Neural progenitor cell (in vitro differentiated cells): ENCODE results near the gene IRF1. TPM values are rescaled to one million over a fixed set of nuclear protein-coding genes. Genes with fewer than 3 reads are reported as not detected.

Experiments used
- DNase-seq: peaks from one replicate; pipeline ENCODE4 v3.0.0-alpha.2; 2016; ENCODE audit warnings: low spot score
- H2AFZ ChIP-seq: fragments of 200-600 bp; sonication (generic); replicated peaks from 2 replicates; pipeline ENCODE4 v1.6.1; 2016; ENCODE audit warnings: antibody characterized with exemption
- H3F3A ChIP-seq: fragments of 200-600 bp; sonication (generic); 2 replicates; pipeline ENCODE4 v1.6.1; 2016; ENCODE audit warnings: antibody characterized with exemption, low read depth
- H3K27ac ChIP-seq: fragments of 200-600 bp; sonication (generic); 2 replicates; pipeline ENCODE4 v1.5.1; 2016; ENCODE audit warnings: mild to moderate bottlenecking
- H3K27me3 ChIP-seq: fragments of 200-600 bp; sonication (generic); 2 replicates; pipeline ENCODE4 v1.6.1; 2016; ENCODE audit warnings: mild to moderate bottlenecking, moderate library complexity
- H3K36me3 ChIP-seq: fragments of 200-600 bp; sonication (generic); 2 replicates; pipeline ENCODE4 v1.5.1; 2016
- H3K4me1 ChIP-seq: fragments of 200-600 bp; sonication (generic); 2 replicates; pipeline ENCODE4 v1.6.1; 2016; ENCODE audit warnings: mixed run types
- H3K4me2 ChIP-seq: fragments of 200-600 bp; sonication (generic); 2 replicates; pipeline ENCODE4 v1.6.1; 2016
- H3K4me3 ChIP-seq: fragments of 200-600 bp; sonication (generic); 2 replicates; pipeline ENCODE4 v1.5.1; 2016
- H3K79me2 ChIP-seq: fragments of 200-600 bp; sonication (generic); 2 replicates; pipeline ENCODE4 v1.6.1; 2016; ENCODE audit warnings: low read depth
- H3K9ac ChIP-seq: fragments of 200-600 bp; sonication (generic); 2 replicates; pipeline ENCODE4 v1.6.1; 2016
- H3K9me3 ChIP-seq: fragments of 200-600 bp; sonication (generic); 2 replicates; pipeline ENCODE4 v1.5.1; 2016; ENCODE audit warnings: low read depth
- H4K20me1 ChIP-seq: fragments of 200-600 bp; sonication (generic); 2 replicates; pipeline ENCODE4 v1.6.1; 2016; ENCODE audit warnings: low read depth
- H3K27ac Mint-ChIP-seq: 3 replicates; pipeline ENCODE4 v1.8.0; 2021; ENCODE audit warnings: mixed read lengths
- H3K27me3 Mint-ChIP-seq: 2 replicates; pipeline ENCODE4 v1.8.0; 2022; ENCODE audit warnings: low read depth, mild to moderate bottlenecking, inconsistent platforms, moderate library complexity, mixed read lengths; ENCODE audit not compliant: insufficient read depth
- H3K36me3 Mint-ChIP-seq: 3 replicates; pipeline ENCODE4 v1.8.0; 2021; ENCODE audit warnings: mixed read lengths
- H3K4me1 Mint-ChIP-seq: 3 replicates; pipeline ENCODE4 v1.8.0; 2021; ENCODE audit warnings: mixed read lengths
- H3K4me3 Mint-ChIP-seq: 3 replicates; pipeline ENCODE4 v1.8.0; 2021; ENCODE audit warnings: mild to moderate bottlenecking, moderate library complexity, mixed read lengths
- H3K9me3 Mint-ChIP-seq: 3 replicates; pipeline ENCODE4 v1.8.0; 2020; ENCODE audit warnings: mixed read lengths
- EZH2 ChIP-seq: fragments of 200-600 bp; sonication (generic); IDR thresholded peaks from 2 replicates; pipeline ENCODE4 v1.6.1; 2017; ENCODE audit warnings: antibody characterized with exemption, mild to moderate bottlenecking, moderate library complexity
- EZH2phosphoT487 ChIP-seq: fragments of 200-600 bp; sonication (generic); IDR thresholded peaks from 2 replicates; pipeline ENCODE4 v1.6.1; 2017; ENCODE audit warnings: antibody characterized with exemption
- total RNA-seq: library from RNA; depleted of rRNA; stranded (reverse); fragments of >200 nt; gene quantifications from 2 replicates; pipeline ENCODE4 v1.2.3, GENCODE V29; 2015; ENCODE audit warnings: low replicate concordance
- TF ChIP-seq, protein P1 (sequence below): fragments of 200-600 bp; sonication (generic); IDR thresholded peaks from 2 replicates; pipeline ENCODE4 v1.5.1; 2017; ENCODE audit warnings: antibody characterized with exemption, mild to moderate bottlenecking

The IRF1 gene
- total RNA-seq, 1 donor from 2014 or later = 7.1 TPM

DNA sequence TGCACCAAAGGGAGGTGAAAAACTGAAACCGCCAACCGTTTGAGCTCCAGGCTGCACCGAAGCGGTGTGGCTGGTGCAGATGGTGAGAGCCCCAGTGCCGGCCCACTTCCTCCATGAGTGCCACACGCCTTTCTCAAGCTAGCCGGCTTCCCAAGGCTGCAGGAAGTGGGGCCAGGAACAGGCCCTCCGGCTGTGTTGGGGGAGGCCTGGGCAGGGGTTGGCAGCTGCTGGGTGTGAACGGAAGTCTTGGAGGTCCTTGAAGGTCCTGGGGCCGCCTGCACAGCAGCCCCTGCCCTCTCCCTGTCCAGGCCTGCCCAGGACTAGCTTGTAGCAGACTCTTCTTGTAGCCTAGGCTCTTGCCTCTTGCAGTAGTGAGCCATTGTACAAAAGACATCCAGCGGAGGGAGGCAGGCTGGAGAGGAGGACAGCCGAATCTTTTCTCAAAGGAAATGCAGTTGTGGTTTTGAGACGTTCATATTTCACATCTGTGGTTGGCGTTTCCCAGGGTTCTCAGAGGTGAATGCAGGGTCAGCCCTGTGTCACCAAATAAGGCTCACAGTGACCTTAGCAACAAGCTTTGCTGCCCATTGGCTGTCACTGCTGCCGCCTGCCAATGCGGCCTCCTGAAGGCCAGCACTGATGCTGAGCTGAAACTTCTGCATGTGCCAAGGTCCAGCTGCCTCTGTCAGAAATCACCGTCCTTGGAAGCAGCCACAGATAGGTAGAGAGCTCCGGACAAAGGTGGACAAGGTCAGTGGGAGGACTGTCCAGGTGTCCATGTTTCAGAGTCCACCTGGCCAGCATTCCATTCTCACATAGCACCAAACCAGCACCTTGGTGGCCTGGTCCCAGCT lies 23.9 kb downstream of the IRF1 start:
- Histone ChIP-seq H3K27ac (no peak overlapping the region), H3F3A (no peaks in the 10 kb centered on the region), H3K4me3 (no peak overlapping the region), H3K4me2 (no peak overlapping the region), H3K9ac (no peak overlapping the region), H3K27me3 (no peaks in the 10 kb centered on the region), H2AFZ (no peak overlapping the region), H3K36me3 (no peaks in the 10 kb centered on the region), H4K20me1 (no peaks in the 10 kb centered on the region), H3K79me2 (no peaks in the 10 kb centered on the region), H3K4me1 (peaks cover 12% of the 10 kb centered on the region), H3K9me3 (no peaks in the 10 kb centered on the region)
- TF ChIP-seq EZH2 (no peak), EZH2phosphoT487 (no peak)
- TF ChIP-seq, protein P1, sequence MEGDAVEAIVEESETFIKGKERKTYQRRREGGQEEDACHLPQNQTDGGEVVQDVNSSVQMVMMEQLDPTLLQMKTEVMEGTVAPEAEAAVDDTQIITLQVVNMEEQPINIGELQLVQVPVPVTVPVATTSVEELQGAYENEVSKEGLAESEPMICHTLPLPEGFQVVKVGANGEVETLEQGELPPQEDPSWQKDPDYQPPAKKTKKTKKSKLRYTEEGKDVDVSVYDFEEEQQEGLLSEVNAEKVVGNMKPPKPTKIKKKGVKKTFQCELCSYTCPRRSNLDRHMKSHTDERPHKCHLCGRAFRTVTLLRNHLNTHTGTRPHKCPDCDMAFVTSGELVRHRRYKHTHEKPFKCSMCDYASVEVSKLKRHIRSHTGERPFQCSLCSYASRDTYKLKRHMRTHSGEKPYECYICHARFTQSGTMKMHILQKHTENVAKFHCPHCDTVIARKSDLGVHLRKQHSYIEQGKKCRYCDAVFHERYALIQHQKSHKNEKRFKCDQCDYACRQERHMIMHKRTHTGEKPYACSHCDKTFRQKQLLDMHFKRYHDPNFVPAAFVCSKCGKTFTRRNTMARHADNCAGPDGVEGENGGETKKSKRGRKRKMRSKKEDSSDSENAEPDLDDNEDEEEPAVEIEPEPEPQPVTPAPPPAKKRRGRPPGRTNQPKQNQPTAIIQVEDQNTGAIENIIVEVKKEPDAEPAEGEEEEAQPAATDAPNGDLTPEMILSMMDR = no peak
- Mint-ChIP-seq H3K27ac (no peak overlapping the region), H3K27me3 (peaks cover 2% of the 10 kb centered on the region), H3K4me3 (no peak overlapping the region), H3K9me3 (peaks cover 4% of the 10 kb centered on the region), H3K4me1 (peaks cover 43% of the 10 kb centered on the region), H3K36me3 (no peaks in the 10 kb centered on the region)
- no peak for DNase-seq

DNA sequence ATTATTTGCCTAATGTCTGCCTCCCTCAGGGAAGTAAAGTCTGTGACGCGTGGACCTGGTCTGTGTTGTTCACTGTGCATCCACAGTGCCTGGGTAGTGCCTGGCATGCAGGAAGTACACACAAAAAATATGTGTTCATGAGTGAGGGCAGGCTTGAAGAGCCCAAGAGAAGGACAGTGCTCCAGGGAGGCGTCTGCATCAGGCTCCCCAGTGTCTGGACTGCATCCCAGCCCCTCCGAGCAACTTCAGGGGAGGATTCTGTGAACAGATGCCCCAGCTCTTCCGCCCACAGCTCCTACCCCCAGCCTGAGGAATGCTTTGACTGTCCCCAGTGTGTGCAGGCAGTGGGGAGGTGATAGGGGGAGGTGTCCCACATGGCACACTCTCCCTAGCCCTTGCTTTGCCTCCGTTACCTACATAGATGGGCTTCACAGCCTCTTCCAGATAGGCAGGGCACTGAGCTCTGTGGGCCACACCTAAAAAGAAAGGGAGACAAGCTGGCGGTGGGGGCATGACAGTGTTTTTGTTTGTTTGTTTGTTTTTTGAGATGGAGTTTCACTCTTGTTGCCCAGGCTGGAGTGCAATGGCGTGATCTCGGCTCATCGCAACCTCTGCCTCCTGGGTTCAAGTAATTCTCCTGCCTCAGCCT lies 25.4 kb downstream of the IRF1 start:
- Mint-ChIP-seq H3K4me1 (peaks cover 51% of the 10 kb centered on the region), H3K27ac (peak overlapping the region; percentile 81), H3K36me3 (no peaks in the 10 kb centered on the region), H3K4me3 (peak overlapping the region; percentile 35), H3K27me3 (peaks cover 2% of the 10 kb centered on the region), H3K9me3 (peaks cover 4% of the 10 kb centered on the region)
- Histone ChIP-seq H4K20me1 (no peaks in the 10 kb centered on the region), H3K27me3 (no peaks in the 10 kb centered on the region), H3K9me3 (no peaks in the 10 kb centered on the region), H3K4me1 (peaks cover 12% of the 10 kb centered on the region), H3K4me2 (peak overlapping the region; percentile 42), H3F3A (no peaks in the 10 kb centered on the region), H3K9ac (no peak overlapping the region), H2AFZ (peak overlapping the region; percentile 68), H3K4me3 (no peak overlapping the region), H3K36me3 (no peaks in the 10 kb centered on the region), H3K79me2 (no peaks in the 10 kb centered on the region), H3K27ac (no peak overlapping the region)
- TF ChIP-seq EZH2phosphoT487 (no peak), EZH2 (no peak)
- TF ChIP-seq, protein P1 = no peak
- DNase-seq = no peak

DNA sequence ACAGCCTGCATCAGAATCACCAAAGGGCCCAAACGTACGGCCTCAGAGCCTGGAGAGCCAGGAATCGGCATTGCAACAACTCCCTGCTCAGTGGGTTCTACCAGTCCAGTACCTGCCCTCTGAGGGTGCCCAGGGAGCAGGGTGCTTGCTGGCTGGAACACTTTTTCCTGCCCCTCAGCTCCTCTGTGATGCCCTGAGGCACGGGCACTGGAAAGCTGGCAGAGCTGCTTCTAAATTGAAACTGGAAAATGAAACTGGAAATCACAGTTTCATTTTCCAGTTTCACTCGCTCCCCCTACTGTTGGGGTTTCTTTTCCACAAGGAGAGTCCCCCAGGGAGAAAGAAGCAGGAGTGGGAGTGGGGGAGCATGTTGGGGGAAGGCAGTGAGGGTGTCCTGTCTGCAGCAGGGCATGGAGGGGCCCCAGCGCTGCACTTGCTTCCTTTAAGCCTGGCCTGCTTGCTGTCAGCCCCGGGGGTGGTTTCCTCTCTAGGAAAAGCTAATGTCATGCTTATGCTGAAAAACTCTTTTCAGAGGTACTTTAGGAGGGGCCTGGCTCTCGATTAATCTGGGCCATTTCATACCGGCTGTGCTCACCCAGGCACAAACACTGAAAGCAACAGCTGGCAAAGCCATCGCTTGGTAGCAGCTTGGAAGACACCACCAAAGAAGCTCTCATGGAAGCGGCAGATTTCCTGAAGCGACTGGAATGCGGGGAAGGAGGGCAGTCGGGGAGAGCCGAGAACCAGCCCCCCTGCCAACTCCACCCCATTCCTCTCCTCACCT lies 26.2 kb downstream of the IRF1 start:
- Histone ChIP-seq H3K36me3 (no peaks in the 10 kb centered on the region), H3K27ac (no peak overlapping the region), H3F3A (no peaks in the 10 kb centered on the region), H3K79me2 (no peaks in the 10 kb centered on the region), H2AFZ (peak overlapping the region; percentile 68), H3K4me3 (no peak overlapping the region), H3K4me1 (peaks cover 12% of the 10 kb centered on the region), H3K4me2 (peak overlapping the region; percentile 42), H3K9ac (no peak overlapping the region), H3K9me3 (no peaks in the 10 kb centered on the region), H4K20me1 (no peaks in the 10 kb centered on the region), H3K27me3 (no peaks in the 10 kb centered on the region)
- peak overlapping the region; percentile 81 for H3K27ac Mint-ChIP-seq
- peak overlapping the region; percentile 35 for H3K4me3 Mint-ChIP-seq
- peak; percentile 51 for DNase-seq
- H3K27me3 Mint-ChIP-seq = peaks cover 2% of the 10 kb centered on the region
- peaks cover 4% of the 10 kb centered on the region for H3K9me3 Mint-ChIP-seq
- peaks cover 47% of the 10 kb centered on the region for H3K4me1 Mint-ChIP-seq
- TF ChIP-seq EZH2phosphoT487 = no peak
- TF ChIP-seq, protein P1 = no peak
- no peak for TF ChIP-seq EZH2
- H3K36me3 Mint-ChIP-seq = no peaks in the 10 kb centered on the region
